H9 (cell line): ENCODE data around the gene ADGB. TPM values are rescaled to one million over a fixed set of nuclear protein-coding genes. Genes with fewer than 3 reads are reported as not detected.
A peak's percentile ranks its signal among the peaks of the same experiment; 100 is the strongest.

Experiments
- DNase-seq: peaks from one replicate; pipeline ENCODE4 v3.0.0-alpha.2; 2017
- H2AFZ ChIP-seq: one replicate; pipeline ENCODE4 v1.6.1; 2013; ENCODE audit warnings: mild to moderate bottlenecking, low read length, control low read depth, moderate library complexity
- H2AK5ac ChIP-seq: 2 replicates; pipeline ENCODE4 v1.6.1; 2013; ENCODE audit warnings: low read length, control low read depth, mixed read lengths; ENCODE audit not compliant: insufficient read length
- H2BK120ac ChIP-seq: one replicate; pipeline ENCODE4 v1.6.1; 2013; ENCODE audit warnings: low read depth, mild to moderate bottlenecking, low read length, control low read depth, inconsistent platforms; ENCODE audit not compliant: poor library complexity, severe bottlenecking
- H2BK12ac ChIP-seq: 2 replicates; pipeline ENCODE4 v1.6.1; 2013; ENCODE audit warnings: low read length, control low read depth, mixed read lengths, low read depth; ENCODE audit not compliant: insufficient read length
- H2BK15ac ChIP-seq: 2 replicates; pipeline ENCODE4 v1.6.1; 2013; ENCODE audit warnings: low read depth, low read length, control low read depth
- H2BK20ac ChIP-seq: one replicate; pipeline ENCODE4 v1.6.1; 2013; ENCODE audit warnings: low read depth, mild to moderate bottlenecking, low read length, control low read depth, inconsistent platforms; ENCODE audit not compliant: poor library complexity, severe bottlenecking
- H2BK5ac ChIP-seq: 2 replicates; pipeline ENCODE4 v1.6.1; 2013; ENCODE audit warnings: low read length, control low read depth, mixed read lengths; ENCODE audit not compliant: insufficient read length
- H3K14ac ChIP-seq: 2 replicates; pipeline ENCODE4 v1.6.1; 2013; ENCODE audit warnings: low read length, control low read depth; ENCODE audit not compliant: insufficient read depth
- H3K18ac ChIP-seq: 2 replicates; pipeline ENCODE4 v1.6.1; 2013; ENCODE audit warnings: low read depth, mild to moderate bottlenecking, mixed read lengths, low read length, control low read depth; ENCODE audit not compliant: insufficient read length
- H3K23ac ChIP-seq: 2 replicates; pipeline ENCODE4 v1.6.1; 2013; ENCODE audit warnings: low read length, control low read depth, mixed read lengths, low read depth; ENCODE audit not compliant: insufficient read length
- H3K23me2 ChIP-seq: 2 replicates; pipeline ENCODE4 v1.6.1; 2013; ENCODE audit warnings: low read depth, mild to moderate bottlenecking, mixed read lengths, low read length, control low read depth; ENCODE audit not compliant: insufficient read length, poor library complexity, severe bottlenecking
- H3K27ac ChIP-seq: 2 replicates; pipeline ENCODE4 v1.5.1; 2013; ENCODE audit warnings: low read length, control low read depth, mixed read lengths, low read depth; ENCODE audit not compliant: insufficient read length
- H3K27me3 ChIP-seq: 2 replicates; pipeline ENCODE4 v1.6.1; 2013; ENCODE audit warnings: low read length, control low read depth, inconsistent platforms; ENCODE audit not compliant: insufficient read depth
- H3K4ac ChIP-seq: 2 replicates; pipeline ENCODE4 v1.6.1; 2013; ENCODE audit warnings: low read depth, mild to moderate bottlenecking, control low read depth, inconsistent platforms, low read length, moderate library complexity
- H3K4me1 ChIP-seq: 2 replicates; pipeline ENCODE4 v1.6.1; 2013; ENCODE audit warnings: low read length, control low read depth, inconsistent platforms; ENCODE audit not compliant: insufficient read depth
- H3K4me2 ChIP-seq: 2 replicates; pipeline ENCODE4 v1.6.1; 2013; ENCODE audit warnings: low read length, control low read depth, mixed read lengths; ENCODE audit not compliant: insufficient read length, insufficient read depth
- H3K56ac ChIP-seq: 2 replicates; pipeline ENCODE4 v1.6.1; 2013; ENCODE audit warnings: low read depth, mild to moderate bottlenecking, mixed read lengths, low read length, control low read depth; ENCODE audit not compliant: insufficient read length
- H3K79me1 ChIP-seq: 2 replicates; pipeline ENCODE4 v1.6.1; 2013; ENCODE audit warnings: low read depth, mild to moderate bottlenecking, moderate library complexity, low read length, control low read depth, inconsistent platforms; ENCODE audit not compliant: insufficient read depth, poor library complexity, severe bottlenecking
- H3K79me2 ChIP-seq: 2 replicates; pipeline ENCODE4 v1.6.1; 2013; ENCODE audit warnings: low read length, control low read depth, inconsistent platforms; ENCODE audit not compliant: insufficient read depth
- H3K9ac ChIP-seq: 2 replicates; pipeline ENCODE4 v1.6.1; 2013; ENCODE audit warnings: low read length, control low read depth, mixed read lengths; ENCODE audit not compliant: insufficient read length; ENCODE audit errors: extremely low read depth
- H3K9me3 ChIP-seq: one replicate; pipeline ENCODE4 v1.6.1; 2013; ENCODE audit warnings: low read depth, low read length, inconsistent platforms; ENCODE audit not compliant: control insufficient read depth
- H3T11ph ChIP-seq: one replicate; pipeline ENCODE4 v1.6.1; 2013; ENCODE audit warnings: mild to moderate bottlenecking, low read length, control low read depth, inconsistent platforms
- H4K20me1 ChIP-seq: one replicate; pipeline ENCODE4 v1.6.1; 2013; ENCODE audit not compliant: control insufficient read depth, insufficient read length, insufficient read depth
- H4K5ac ChIP-seq: 2 replicates; pipeline ENCODE4 v1.6.1; 2013; ENCODE audit warnings: low read depth, mild to moderate bottlenecking, mixed read lengths, low read length, control low read depth; ENCODE audit not compliant: insufficient read length
- H4K8ac ChIP-seq: replicated peaks from 2 replicates; pipeline ENCODE4 v1.6.1; 2013; ENCODE audit warnings: low read length, control low read depth, mixed read lengths, low read depth; ENCODE audit not compliant: insufficient read length
- H4K91ac ChIP-seq: 2 replicates; pipeline ENCODE4 v1.6.1; 2013; ENCODE audit warnings: low read depth, mild to moderate bottlenecking, moderate library complexity, mixed read lengths, low read length, control low read depth; ENCODE audit not compliant: insufficient read length
- H3K27ac Mint-ChIP-seq, 3 experiments: 2 replicates in 2 of 3; 3 replicates in 1 of 3; pipeline ENCODE4 v1.8.0; 2020 to 2021; ENCODE audit warnings: mixed read lengths in 3 of 3, mild to moderate bottlenecking in 1 of 3, moderate library complexity in 1 of 3
- H3K27me3 Mint-ChIP-seq: 2 replicates; pipeline ENCODE4 v1.8.0; 2021; ENCODE audit warnings: low read depth, mild to moderate bottlenecking, moderate library complexity, mixed read lengths
- H3K36me3 Mint-ChIP-seq, 3 experiments: 2 replicates in 2 of 3; 3 replicates in 1 of 3; pipeline ENCODE4 v1.8.0; 2020 to 2021; ENCODE audit warnings: low read depth in 3 of 3, mixed read lengths in 3 of 3; ENCODE audit not compliant: insufficient read depth in 1 of 3
- H3K4me1 Mint-ChIP-seq, 2 experiments: 2 replicates each; pipeline ENCODE4 v1.8.0; 2020; ENCODE audit warnings: mixed read lengths in 2 of 2
- H3K4me3 Mint-ChIP-seq, 2 experiments: 2 replicates in 1 of 2; 3 replicates in 1 of 2; pipeline ENCODE4 v1.8.0; 2020 to 2021; ENCODE audit warnings: mild to moderate bottlenecking in 2 of 2, mixed read lengths in 2 of 2, moderate library complexity in 1 of 2
- H3K9me3 Mint-ChIP-seq, 2 experiments: 2 replicates in 1 of 2; 3 replicates in 1 of 2; pipeline ENCODE4 v1.8.0; 2020; ENCODE audit warnings: mild to moderate bottlenecking in 2 of 2, mixed read lengths in 2 of 2, moderate library complexity in 1 of 2
- CTCF ChIP-seq: fragments of 200-600 bp; sonication (generic); conservative IDR thresholded peaks from 3 replicates; pipeline ENCODE4 v1.8.0; 2021; ENCODE audit warnings: antibody characterized with exemption, mild to moderate bottlenecking
- WGBS: extraction: QIAGEN DNeasy Blood & Tissue Kit; methylation state at CpG from one replicate; pipeline ENCODE4 v1.1.7; 2013; ENCODE audit warnings: missing lambda C conversion rate, low lambda C conversion rate, mixed read lengths; ENCODE audit not compliant: insufficient read length; ENCODE audit errors: extremely low coverage; 5-methylcytosine and 5-hydroxymethylcytosine counted together
- total RNA-seq: library from RNA; stranded (reverse); gene quantifications from 2 replicates; pipeline ENCODE4 v1.2.1, GENCODE V29; 2021

ADGB gene
- total RNA-seq, 1 experiment from 2014 or later = not detected

- H3K56ac ChIP-seq = no peak overlapping the region
- no peak overlapping the region for H2AFZ ChIP-seq
- no peaks in the 10 kb centered on the region for H3K79me1 ChIP-seq
- Mint-ChIP-seq H3K9me3 (peaks cover 0 to 3% of the 10 kb centered on the region in 2 experiments; a peak in 1 of 5 replicates), H3K36me3 (peaks cover 0 to 8% (median 3%) of the 10 kb centered on the region in 3 experiments; a peak in 3 of 7 replicates), H3K27me3 (no peaks in the 10 kb centered on the region), H3K4me3 (no peak overlapping the region), H3K27ac (peak overlapping the region in 2 of 3 experiments; percentile 58 to 62; a peak in 4 of 7 replicates), H3K4me1 (peaks cover 10 to 19% of the 10 kb centered on the region in 2 experiments)
- no peak overlapping the region for H3K4me2 ChIP-seq
- no peaks in the 10 kb centered on the region for H3K79me2 ChIP-seq
- no peak overlapping the region for H2BK5ac ChIP-seq
- H4K20me1 ChIP-seq = no peaks in the 10 kb centered on the region
- TF ChIP-seq CTCF = no peak
- no peaks in the 10 kb centered on the region; the same call in 1 of the 2 replicates for H3K4me1 ChIP-seq
- no peak for DNase-seq
- H3K23me2 ChIP-seq = no peaks in the 10 kb centered on the region
- no peak overlapping the region for H4K91ac ChIP-seq
- no peak overlapping the region for H3K14ac ChIP-seq
- no peak overlapping the region for H3K4ac ChIP-seq
- H3K18ac ChIP-seq = no peak overlapping the region
- no peak overlapping the region for H2BK15ac ChIP-seq
- no peaks in the 10 kb centered on the region for H3K27me3 ChIP-seq
- no peak overlapping the region for H2BK20ac ChIP-seq
- no CpG with 5 or more reads among the region's 8 CpGs for WGBS
- no peak overlapping the region for H2BK12ac ChIP-seq
- no peak overlapping the region for H3K23ac ChIP-seq
- H4K8ac ChIP-seq = no peak overlapping the region
- no peak overlapping the region for H4K5ac ChIP-seq
- no peaks in the 10 kb centered on the region for H3K9me3 ChIP-seq
- H2BK120ac ChIP-seq = no peak overlapping the region
- H3K9ac ChIP-seq = no peak overlapping the region
- H3K27ac ChIP-seq = no peak overlapping the region
- H3T11ph ChIP-seq = no peak overlapping the region
- H2AK5ac ChIP-seq = no peak overlapping the region
Observed at GRCh38 chr6:146819596-146820320, 221.0 kb downstream of the ADGB start.
